T-helper 1 cell (primary cell): ENCODE results near the gene KCNIP4.
"Not testable (repeated sequence)": the region's sequence is repeated elsewhere in the genome, so short reads cannot be mapped to it uniquely, and the experiment has no call there.

ENCODE experiments used
- DNase-seq, 5 donors: peaks; one replicate each; pipeline ENCODE4 v3.0.0-alpha.2; 2012 to 2020

Gene KCNIP4

DNA sequence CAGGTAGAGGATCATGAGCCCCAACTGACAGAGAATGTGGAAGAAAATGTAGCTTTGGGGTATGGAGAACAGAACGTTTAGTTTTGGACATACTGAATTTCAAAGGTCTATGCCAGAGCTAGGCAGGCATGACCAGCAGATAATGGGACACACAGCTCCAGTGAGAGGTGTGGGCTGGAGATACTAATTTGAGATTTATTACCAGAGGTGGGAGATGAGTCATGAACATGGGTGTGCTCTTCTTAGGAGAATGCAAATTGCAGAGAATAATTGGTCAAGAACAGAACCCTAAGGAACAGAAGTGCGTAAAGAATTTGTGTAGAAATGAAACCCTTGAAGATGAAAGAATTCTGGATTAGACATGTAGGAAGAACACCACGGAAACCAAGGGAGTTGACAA lies 1123.1 kb downstream of the KCNIP4 start:
- no peak for DNase-seq

DNA sequence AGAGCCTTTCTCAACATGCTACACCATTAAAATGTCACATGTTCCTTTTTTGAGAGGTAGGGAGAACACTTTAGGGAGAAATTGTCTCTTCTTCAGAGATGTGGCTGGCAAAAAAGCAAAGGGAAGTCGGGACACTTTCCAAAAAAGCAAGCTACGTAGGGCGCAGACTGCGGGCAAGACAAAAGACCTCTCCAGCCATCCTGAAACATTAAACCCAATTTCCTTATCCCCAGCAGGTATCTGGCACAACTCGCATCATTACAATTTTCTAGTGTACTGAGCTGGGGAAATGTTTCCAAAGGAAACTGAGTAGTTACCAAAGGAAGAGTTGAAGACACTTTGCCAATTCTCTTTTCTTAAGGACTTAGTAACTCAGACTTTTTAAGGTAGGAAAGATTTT lies 1132.3 kb downstream of the KCNIP4 start:
- DNase-seq: no peak

DNA sequence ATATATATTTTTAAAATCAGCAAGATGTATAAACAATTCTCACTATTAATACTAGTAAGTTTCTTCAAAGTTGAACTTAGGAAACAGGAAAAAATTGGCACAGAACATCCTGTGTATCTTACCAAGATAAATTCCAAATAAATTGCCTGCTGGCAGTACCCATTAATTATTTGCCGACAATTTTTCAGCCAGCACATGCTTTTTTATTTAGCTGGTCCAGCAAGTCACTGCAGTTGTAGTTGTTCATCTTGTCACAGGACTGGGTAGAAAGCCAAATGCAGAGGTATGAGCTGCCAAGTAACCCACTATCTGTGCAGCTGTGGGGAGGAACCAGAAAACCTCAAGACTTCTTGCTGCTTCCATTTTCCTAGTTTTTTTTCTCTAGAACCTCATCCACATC lies 1134.9 kb downstream of the KCNIP4 start:
- no peak for DNase-seq

DNA sequence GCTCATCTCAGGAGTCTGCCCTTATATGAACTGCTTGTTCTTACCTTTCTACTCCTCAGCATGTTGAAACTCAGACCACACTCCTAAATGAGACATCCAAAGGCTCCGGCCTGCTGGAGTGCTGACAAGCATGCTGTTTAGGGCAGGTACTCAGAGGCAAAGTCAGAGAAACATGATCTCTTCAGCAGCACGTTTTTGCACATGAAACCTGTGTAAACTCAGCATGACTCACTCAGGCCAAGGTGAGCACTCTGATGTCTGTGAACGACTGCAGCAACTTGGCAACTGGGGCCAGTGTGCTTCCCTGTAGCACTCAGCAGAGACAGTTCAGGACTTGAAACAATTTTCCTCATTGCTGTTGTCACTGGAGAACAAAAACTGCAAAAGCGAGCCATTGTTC lies 1138.8 kb downstream of the KCNIP4 start:
- no peak for DNase-seq

DNA sequence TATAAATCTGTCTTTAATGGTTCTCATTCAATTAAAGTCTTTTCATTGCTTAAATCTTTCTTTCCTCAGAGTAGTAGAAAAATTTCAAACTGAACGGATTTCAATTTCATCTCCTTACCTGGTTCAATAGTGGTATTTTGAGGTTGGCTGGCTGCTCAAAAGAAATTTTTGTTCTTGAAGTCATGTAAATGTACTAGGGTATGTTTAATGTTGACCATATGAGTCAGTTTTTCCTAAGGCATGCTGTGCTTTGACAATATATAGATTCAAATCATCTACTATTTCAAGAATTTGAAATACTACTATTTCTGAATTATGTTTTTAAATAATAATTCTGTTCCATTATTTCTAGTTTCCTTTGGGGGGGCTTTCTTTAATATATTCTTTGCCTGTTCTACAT lies 1142.9 kb downstream of the KCNIP4 start:
- no peak for DNase-seq

DNA sequence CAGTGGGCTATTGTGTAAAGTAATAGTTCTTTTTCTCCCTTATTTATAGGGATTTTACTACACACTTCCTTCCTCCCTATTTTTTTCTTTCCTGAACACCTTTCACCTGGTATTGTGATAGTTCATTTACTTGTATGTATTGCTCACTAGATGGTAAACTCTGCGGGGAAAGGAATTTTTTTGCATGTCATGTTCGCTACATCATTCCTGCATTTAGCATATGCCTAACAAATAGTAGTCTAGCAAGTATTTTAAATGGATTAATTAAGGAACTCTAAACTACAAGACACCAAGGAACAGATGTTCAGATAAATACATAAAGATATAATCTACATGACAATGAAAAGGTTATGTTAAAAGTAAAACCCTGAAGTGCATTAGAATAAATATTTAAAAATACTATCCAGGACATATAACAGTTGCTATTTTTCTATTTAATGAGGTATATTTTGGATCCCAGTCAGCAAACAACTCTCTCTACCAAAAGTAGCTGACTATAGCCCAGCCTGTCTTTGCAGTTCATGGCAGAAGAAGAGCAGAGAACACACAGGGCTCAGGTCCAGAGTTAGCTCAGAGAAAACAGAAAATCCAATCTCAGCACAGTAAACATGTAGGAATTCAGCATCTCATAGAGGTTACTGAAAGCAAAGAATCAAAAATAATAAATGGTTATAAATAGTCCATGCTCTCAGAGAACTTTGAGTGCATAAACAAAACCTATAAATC lies 1160.5 kb downstream of the KCNIP4 start:
- DNase-seq: no peak

DNA sequence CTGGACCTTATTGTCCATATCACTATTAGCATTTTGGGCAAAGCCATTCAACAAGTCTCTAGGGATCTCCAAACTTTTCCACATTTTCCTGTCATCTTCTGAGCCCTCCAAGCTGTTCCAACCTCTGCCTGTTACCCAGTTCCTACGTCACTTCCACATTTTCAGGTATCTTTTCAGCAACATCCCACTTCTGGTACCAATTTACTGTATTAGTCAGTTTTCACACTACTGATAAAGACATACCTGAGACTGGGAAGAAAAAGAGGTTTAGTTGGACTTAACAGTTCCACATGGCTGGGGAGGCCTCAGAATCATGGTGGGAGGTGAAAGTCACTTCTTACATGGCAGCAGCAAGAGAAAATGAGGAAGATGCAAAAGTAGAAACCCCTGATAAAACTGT lies 1165.4 kb downstream of the KCNIP4 start:
- DNase-seq: not testable (repeated sequence)

DNA sequence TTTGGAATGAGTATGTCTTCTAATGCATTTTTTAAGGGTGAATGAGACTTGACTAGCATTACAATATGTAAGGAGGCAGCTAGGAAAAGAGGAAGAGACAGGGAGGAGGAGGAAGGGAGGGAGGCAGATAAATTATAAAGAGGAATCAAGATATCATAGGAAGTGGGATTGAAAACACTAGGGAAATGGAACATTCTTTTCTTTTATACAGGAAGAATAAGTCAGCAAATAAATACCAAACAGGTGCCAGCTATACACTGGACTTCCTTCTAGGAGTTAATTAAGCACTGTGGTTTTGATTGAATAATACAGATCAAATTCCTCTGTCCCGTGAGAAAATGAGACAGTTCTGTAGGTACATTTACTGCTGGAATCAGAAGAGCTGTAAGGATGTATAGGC lies 1169.7 kb downstream of the KCNIP4 start:
- DNase-seq: no peak

DNA sequence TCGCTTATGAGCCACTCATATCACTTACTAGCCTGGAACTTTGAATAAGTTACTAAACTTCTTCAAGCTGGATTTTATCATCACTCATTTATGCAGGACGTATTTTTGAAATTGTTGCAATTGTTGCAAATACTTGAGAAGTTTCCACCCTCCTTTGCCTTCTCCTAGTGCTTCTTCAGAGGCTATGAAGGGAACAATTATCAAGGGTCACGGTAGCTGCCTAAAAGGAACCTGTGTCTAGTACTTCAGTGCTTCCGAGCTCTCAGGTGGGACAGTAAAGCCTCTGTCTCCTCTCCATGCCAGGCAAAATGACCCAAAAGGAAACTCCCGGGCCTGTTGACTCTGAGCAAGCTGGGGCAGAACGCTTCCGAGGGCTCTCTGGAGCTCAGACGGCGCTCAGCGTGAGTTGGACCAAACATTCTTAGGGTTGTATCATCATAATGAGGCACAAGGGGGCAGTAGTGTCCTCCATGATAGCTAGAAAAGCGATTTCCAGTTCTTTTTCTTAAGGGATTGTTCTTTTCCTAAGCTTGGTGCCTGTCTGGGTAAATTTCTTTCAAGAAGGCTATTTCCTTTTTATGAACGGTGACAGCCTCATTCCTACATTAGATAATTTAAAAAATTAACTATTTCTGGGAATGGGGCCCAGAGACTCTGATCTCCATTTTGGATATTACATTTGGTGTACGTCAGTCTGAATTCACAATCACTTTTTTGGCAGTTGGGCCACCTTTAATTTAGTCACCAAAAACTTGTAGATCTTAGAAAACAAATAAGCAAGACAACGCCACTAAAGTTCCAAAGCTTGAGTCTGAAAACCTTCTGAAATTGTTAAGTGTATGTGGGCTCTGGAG lies 1175.2 kb downstream of the KCNIP4 start:
- DNase-seq: peak in 1 of 5 donors; percentile 10

DNA sequence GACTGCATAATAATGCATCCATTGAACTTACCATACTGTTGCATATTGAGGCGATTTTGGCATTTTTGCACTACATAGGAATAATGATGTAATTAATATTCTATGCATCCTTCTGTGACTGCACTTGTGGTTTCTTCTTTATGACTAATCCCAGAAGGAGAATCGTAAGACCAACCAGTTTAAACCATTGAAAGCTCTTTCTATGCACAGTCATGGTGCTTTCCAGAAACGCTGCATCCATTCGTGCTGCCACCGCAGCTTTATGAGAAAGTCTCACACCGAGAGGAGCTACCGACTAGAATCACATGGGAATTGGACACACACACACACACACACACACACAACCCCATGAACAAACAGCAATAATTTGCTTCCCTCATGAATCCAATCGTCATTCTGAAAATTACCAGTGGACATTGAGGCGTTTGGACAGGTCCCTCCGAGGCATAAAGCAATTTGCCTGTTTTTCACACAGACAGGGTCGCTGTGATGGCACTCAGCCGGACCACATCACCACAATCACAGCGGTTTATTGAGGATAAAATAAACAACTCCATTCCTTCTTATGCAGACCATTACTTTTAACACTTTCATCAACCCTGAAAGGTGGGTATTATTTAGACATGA lies 1184.1 kb downstream of the KCNIP4 start:
- no peak for DNase-seq

DNA sequence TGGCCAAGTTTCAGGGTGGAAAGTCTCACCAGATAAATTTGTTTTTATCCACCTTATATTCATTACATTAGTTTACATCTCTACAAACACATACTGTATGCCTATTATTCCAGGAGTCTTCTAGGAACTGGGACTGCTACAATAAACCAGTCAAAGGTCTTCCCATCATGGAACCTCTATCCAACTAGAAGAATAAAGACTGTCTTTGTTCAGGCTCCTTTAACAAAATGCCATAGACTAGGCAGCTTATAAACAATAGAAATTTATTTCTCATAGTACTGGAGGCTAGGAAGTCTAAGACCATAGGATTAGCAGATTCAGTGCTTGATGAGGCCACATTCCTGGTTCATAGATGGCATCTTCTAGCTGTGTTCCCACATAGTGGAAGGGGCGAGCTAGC lies 1186.7 kb downstream of the KCNIP4 start:
- DNase-seq: no peak

DNA sequence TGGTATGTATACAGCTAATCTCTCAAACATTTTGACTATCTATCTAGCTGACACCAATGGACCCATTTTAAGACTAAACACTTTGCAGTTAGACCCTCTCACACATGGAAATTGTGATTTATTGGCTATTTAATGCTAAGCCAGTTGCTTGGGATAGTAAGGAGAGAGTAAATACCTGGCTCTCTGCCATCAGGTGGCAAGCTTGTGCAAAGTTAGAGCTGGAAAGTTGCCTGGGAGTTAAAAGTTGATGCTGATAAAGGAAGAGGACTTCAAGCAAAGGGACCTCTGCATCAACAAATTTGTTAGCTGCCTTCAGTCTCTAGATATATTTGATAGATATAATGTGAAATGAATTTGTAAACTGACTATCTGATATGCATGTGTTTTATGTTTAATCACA lies 1187.2 kb downstream of the KCNIP4 start:
- DNase-seq: no peak

DNA sequence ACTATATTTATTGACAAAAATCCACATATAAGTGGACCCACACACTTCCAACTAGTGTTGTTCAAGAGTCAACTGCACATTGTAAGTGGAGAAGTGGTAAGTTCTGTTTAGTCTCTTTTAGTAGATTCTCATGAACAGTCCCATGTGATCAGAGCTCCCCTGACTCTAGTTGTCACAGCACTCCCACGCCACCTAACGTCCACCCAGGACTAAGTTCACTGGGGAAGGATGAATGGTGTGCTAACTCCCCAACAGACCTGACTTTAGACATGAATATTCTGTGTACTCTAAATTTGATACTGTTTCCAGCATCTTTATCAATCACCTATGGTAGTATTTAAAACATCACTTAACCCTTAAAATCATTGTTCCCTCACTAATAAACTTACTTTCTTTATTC lies 1188.5 kb downstream of the KCNIP4 start:
- no peak for DNase-seq

DNA sequence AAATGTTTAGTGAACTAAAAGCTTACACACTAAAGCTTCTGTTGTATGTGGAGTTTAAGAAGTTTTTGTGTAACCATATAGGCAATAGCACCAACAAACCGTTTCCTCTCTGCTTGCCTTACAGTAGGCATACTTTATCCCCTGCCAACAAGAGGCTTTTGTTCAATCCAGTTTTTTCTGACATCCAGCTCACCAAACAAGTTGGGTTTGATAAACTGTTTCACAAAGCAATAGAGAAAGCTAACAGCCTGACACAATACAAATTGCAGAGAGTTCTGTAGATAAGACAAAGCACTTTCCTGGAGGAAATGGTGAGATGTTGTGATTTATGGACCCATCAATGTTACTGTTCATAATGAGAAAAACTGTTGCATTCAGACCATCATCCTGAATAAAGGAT lies 1194.5 kb downstream of the KCNIP4 start:
- DNase-seq: no peak

DNA sequence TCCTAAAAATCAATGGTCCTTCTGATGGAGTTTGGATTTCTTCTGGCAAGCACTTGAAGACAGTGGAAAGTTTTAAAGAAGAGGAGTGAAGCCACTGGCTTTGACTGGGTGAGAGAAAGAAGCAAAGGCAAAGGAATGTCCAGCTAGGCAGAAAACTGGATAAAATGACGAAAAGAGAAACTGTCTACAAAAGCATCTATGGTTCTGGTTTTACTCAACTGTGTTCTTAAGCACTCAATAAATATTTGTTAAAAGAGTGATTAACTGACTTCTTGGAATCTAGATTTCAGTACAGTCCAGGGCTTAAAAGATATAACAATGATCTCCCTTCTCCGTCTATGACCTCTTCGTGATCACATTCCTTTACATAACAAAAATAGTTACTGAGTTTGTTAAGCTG lies 1195.9 kb downstream of the KCNIP4 start:
- DNase-seq: no peak

DNA sequence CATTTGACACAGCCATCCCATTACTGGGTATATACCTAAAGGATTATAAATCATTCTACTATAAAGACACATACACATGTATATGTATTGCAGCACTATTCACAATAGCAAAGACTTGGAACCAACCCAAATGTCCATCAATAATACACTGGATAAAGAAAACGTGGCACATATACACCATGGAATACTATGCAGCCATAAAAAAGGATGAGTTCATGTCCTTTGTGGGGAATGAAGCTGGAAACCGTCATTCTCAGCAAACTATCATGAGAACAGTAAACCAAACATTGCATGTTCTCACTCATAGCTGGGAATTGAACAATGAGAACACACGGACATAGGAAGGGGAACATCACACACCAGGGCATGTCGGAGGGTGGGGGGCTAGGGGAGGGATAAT lies 1202.6 kb downstream of the KCNIP4 start:
- not testable (repeated sequence) for DNase-seq

DNA sequence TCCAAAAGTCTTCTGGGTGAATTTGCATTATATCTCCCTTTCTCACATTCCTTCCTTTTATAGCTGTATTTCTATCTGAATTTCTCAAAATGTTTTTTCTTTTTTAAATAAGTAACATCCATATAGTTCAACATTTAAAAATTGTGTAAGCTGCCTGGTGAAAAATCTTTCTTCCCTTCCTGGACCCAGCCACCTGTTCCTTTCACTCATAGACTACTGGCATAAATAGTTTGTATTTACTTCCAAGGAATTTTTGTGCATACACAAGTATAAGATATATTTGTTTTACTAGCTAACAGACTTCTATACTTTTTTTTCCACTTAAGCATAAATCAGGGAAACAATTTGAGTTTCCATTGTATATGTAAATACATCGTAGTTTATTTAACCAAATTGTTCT lies 1212.6 kb downstream of the KCNIP4 start:
- no peak for DNase-seq

DNA sequence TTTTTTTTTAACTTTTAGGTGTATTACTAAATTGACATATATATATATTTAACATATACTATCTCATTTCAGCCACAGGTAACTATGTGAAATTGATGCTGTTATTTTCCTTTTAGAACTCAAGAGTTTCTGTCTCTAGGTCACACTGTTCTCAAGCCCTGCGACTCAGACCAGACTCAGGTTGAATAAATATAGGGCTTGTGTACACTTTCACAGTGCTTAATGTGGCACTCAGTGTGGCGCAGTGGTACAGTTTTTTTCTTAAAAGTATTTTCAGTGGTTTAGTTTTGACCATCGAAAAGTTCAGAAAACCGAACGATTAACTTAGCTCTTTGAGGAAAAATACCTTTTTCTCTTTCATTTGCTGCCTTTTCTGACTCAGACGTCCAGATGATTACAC lies 1223.7 kb downstream of the KCNIP4 start:
- DNase-seq: no peak

DNA sequence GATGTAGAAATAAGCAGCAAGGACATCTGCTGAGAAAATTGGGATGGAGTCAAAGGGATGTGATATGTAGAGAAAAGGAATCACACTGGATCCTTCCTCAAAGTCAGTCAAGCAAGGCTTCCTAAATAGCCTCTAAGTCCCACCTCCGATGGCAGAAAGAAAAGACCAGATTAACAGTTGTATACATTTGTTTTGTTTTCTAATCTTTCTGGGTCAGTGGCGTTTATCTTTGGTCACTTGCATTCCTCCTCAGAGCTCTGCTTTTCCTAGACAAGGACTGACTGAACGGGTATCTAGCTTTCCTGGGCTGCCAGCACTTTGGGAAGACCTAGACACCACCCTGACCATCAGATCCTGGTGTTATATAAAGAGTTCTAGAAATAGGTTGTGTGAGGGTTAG lies 1225.1 kb downstream of the KCNIP4 start:
- no peak for DNase-seq

DNA sequence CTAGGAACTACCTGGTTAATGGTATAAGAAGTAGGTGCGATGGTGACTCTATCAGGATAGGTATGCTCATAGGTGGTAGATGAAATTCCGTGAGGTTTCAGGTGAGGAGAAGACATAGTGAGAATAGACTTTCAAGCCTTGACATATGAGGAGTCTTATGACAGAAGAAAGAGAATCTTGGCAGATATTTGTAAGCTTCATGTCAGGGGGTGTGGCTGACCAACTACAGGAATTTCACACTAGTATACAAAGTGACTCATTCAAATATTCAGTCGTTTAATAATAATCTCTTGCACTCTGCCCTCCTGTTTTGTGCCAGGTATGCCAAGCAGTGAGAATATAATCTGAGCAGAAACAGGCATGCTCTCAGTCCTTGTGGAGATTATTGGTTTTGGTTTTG lies 1225.6 kb downstream of the KCNIP4 start:
- no peak for DNase-seq

DNA sequence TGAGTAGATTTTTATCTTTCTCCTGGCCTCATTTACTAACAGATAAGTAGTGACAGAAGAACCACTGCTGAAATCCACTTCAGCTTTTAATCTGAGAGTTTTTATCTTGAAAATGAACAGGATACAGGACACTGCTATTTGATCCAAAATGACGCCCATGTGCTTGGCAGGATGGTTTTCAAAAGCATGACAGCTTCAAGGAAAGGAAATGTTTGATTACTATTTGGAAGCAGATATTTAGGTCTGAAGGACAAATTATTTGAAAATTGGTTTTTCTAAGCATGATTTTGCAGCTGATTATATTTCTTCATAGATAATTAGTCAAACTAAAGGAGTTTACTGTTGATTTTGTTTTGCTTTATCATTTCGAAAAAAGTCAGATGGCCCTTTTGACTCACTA lies 1237.2 kb downstream of the KCNIP4 start:
- no peak for DNase-seq

DNA sequence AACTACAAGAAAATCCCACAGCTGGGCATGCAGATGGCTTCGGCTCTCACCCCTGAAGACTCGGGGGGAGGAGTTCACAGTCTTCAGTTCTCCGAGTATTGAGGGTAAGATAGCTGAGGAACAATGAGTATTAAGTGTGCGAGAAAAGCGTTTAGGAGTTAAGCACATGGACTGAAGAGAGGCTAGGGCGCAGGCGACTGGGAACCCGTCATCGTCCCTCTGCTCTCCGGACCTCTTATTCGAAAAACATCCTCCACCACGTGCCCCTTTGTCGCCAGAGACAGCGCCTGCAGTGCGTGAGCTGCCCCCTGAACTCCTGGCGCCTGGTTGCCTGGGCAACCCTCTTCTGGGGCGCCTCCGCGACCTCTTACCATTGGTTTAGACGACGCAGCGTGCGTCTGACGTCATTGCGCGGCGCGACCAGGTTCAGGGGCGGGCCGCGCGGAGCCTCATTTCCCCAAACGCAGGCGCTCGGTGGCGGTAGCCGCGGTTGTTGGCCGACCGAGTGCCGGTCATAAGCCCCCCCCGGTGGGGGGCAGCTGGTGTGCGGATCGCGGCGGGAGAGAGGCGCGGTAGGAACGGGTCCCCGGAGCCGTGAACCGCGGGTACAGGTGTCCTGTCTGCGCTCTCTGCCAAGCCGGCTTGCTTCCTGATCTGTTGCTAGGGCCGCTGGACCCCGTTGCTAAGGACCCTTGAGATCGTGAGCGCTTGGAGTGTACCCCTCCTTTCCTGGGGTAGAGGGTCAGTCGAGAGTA lies 1248.4 kb downstream of the KCNIP4 start, which contains the start of gene PACRGL:
Gene PACRGL, plus strand, starts transcription at position 452 of the 755 bp plus-strand sequence. CDS start 4,024 bp downstream, outside the sequence.
- DNase-seq: peak; percentile 79 to 91 (median 87)

DNA sequence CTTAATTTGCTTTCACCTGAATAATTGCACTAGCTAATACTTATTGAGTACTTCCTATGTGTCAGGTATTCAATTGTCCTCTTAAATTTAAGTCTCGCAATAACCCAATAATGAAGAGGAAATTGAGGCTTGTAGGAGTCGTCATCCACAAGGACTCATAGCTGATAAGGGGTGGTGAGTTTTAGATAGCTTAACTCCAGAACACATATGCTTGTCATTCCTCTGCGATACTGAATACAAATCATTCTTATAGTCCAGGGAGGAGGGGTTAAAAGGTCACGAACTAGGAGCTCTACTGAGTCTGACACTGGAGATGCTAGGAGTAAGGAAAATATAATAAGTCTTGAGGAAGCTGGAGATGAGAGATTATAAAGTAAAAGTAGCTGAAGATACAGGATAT lies 1249.8 kb downstream of the KCNIP4 start:
- DNase-seq: no peak
